CD14-positive monocyte (primary cell): Measurements from ENCODE around the gene GLS. TPM values are rescaled to one million over a fixed set of nuclear protein-coding genes. Genes with fewer than 3 reads are reported as not detected.

Experiments
- DNase-seq, 3 donors: peaks; one replicate each; pipeline ENCODE4 v3.0.0-alpha.2; 2011 to 2022
- H2AFZ ChIP-seq: 2 replicates; pipeline ENCODE4 v1.6.0; 2012; ENCODE audit warnings: mild to moderate bottlenecking, low read depth, low read length, inconsistent platforms; ENCODE audit not compliant: insufficient read depth, poor library complexity, severe bottlenecking
- H3K27ac ChIP-seq, 2 donors: 1 replicate in 1 of 2; 2 replicates in 1 of 2; pipeline ENCODE4 v1.5.1; 2012 to 2013; ENCODE audit warnings: low read length in 2 of 2, control low read depth in 1 of 2, inconsistent platforms in 1 of 2, low read depth in 1 of 2, mild to moderate bottlenecking in 1 of 2
- H3K27me3 ChIP-seq, 2 donors: one replicate each; pipeline versions ENCODE4 v1.6.0 to v1.6.1; 2011 to 2013; ENCODE audit warnings: low read length in 2 of 2; ENCODE audit not compliant: control insufficient read depth in 2 of 2, insufficient read depth in 2 of 2
- H3K36me3 ChIP-seq, 2 donors: replicated peaks in 1 of 2; 1 replicate in 1 of 2; 2 replicates in 1 of 2; pipeline versions ENCODE4 v1.5.1 to v1.6.1; 2012 to 2013; ENCODE audit warnings: low read length in 2 of 2, control low read depth in 1 of 2, inconsistent platforms in 1 of 2, mild to moderate bottlenecking in 1 of 2; ENCODE audit not compliant: insufficient read depth in 2 of 2, control insufficient read depth in 1 of 2
- H3K4me1 ChIP-seq, 2 donors: 1 replicate in 1 of 2; 2 replicates in 1 of 2; pipeline versions ENCODE4 v1.5.1 to v1.6.1; 2012 to 2013; ENCODE audit warnings: low read length in 2 of 2, control low read depth in 1 of 2, inconsistent platforms in 1 of 2, mild to moderate bottlenecking in 1 of 2, moderate library complexity in 1 of 2; ENCODE audit not compliant: insufficient read depth in 2 of 2, control insufficient read depth in 1 of 2
- H3K4me2 ChIP-seq: replicated peaks from 2 replicates; pipeline ENCODE3; 2012; ENCODE audit warnings: low read length, moderate library complexity, mild to moderate bottlenecking; ENCODE audit not compliant: poor library complexity, severe bottlenecking; ENCODE audit errors: extremely low read depth
- H3K4me3 ChIP-seq, 3 experiments: fragments of 200-600 bp in 1 of 3; sonication (generic) in 1 of 3; replicated peaks in 1 of 3; 1 replicate in 2 of 3; 2 replicates in 1 of 3; pipeline ENCODE4 v1.5.1; 2011 to 2013; ENCODE audit warnings: low read length in 3 of 3, mild to moderate bottlenecking in 3 of 3, control low read depth in 2 of 3, low read depth in 2 of 3, inconsistent platforms in 1 of 3, moderate library complexity in 1 of 3
- H3K79me2 ChIP-seq: 2 replicates; pipeline ENCODE4 v1.6.0; 2012; ENCODE audit warnings: mild to moderate bottlenecking, control low read depth, inconsistent platforms, low read length, moderate library complexity; ENCODE audit not compliant: insufficient read depth
- H3K9ac ChIP-seq: 2 replicates; pipeline ENCODE4 v1.6.0; 2017; ENCODE audit warnings: low read length, mild to moderate bottlenecking; ENCODE audit not compliant: insufficient read depth, poor library complexity, severe bottlenecking
- H3K9me3 ChIP-seq, 2 donors: replicated peaks in 1 of 2; 1 replicate in 1 of 2; 2 replicates in 1 of 2; pipeline versions ENCODE4 v1.5.1 to v1.6.1; 2012 to 2013; ENCODE audit warnings: low read length in 2 of 2, control low read depth in 1 of 2; ENCODE audit not compliant: control insufficient read depth in 1 of 2, insufficient read depth in 1 of 2
- H4K20me1 ChIP-seq: 2 replicates; pipeline ENCODE4 v1.6.0; 2012; ENCODE audit warnings: mild to moderate bottlenecking, low read length, control low read depth, moderate library complexity; ENCODE audit not compliant: insufficient read depth
- H3K27ac Mint-ChIP-seq, 7 donors: one replicate each; pipeline ENCODE4 v1.8.0; 2020; ENCODE audit warnings: mild to moderate bottlenecking in 7 of 7, mixed read lengths in 7 of 7, moderate library complexity in 6 of 7, inconsistent platforms in 2 of 7
- H3K27me3 Mint-ChIP-seq, 3 donors: one replicate each; pipeline ENCODE4 v1.8.0; 2021 to 2022; ENCODE audit warnings: low read depth in 3 of 3, mild to moderate bottlenecking in 3 of 3, mixed read lengths in 3 of 3, moderate library complexity in 3 of 3, inconsistent platforms in 1 of 3
- H3K36me3 Mint-ChIP-seq, 2 donors: one replicate each; pipeline ENCODE4 v1.8.0; 2020; ENCODE audit warnings: mixed read lengths in 2 of 2, inconsistent platforms in 1 of 2, mild to moderate bottlenecking in 1 of 2
- H3K4me1 Mint-ChIP-seq: one replicate; pipeline ENCODE4 v1.8.0; 2020; ENCODE audit warnings: mild to moderate bottlenecking, mixed read lengths
- H3K4me3 Mint-ChIP-seq, 2 donors: one replicate each; pipeline ENCODE4 v1.8.0; 2020; ENCODE audit warnings: mild to moderate bottlenecking in 2 of 2, mixed read lengths in 2 of 2, moderate library complexity in 1 of 2
- H3K9me3 Mint-ChIP-seq, 7 donors: one replicate each; pipeline ENCODE4 v1.8.0; 2020 to 2022; ENCODE audit warnings: mixed read lengths in 7 of 7, mild to moderate bottlenecking in 6 of 7, moderate library complexity in 6 of 7, inconsistent platforms in 2 of 7
- CTCF ChIP-seq: fragments of 200-600 bp; IDR thresholded peaks from one replicate; pipeline ENCODE4 v1.8.0; 2022; ENCODE audit warnings: antibody characterized with exemption, mild to moderate bottlenecking
- WGBS: methylation state at CpG from one replicate; pipeline ENCODE4 v1.1.5; 2013; ENCODE audit warnings: missing lambda C conversion rate; ENCODE audit not compliant: insufficient coverage; 5-methylcytosine and 5-hydroxymethylcytosine counted together
- intact Hi-C, 2 donors: fragments of 100-400 bp; cut with micrococcal nuclease; formaldehyde crosslinking; loops; one replicate each; pipeline versions ENCODE4 v1.15.0 to v1.15.1; 2023
- polyA plus RNA-seq, 3 donors: library from polyadenylated mRNA; depleted of rRNA in 1 of 3; unstranded in 2 of 3; stranded (reverse) in 1 of 3; fragments of 300-500 nt in 2 of 3; fragments of >200 nt in 1 of 3; fragmentation: Illumina TruSeq in 2 of 3; gene quantifications; 1 replicate in 2 of 3; 2 replicates in 1 of 3; pipeline ENCODE4 v1.2.3, GENCODE V29; 2012 to 2021

The GLS gene
- polyA plus RNA-seq, 3 donors, result 6.0 to 29.5 (median 9.0) TPM

- Mint-ChIP-seq H3K4me3 (no peak overlapping the region), H3K4me1 (peaks cover 3% of the 10 kb centered on the region), H3K9me3 (no peaks in the 10 kb centered on the region), H3K27ac (no peak overlapping the region), H3K27me3 (no peaks in the 10 kb centered on the region), H3K36me3 (peaks cover 4% of the 10 kb centered on the region in 2 donors)
- no peak for DNase-seq
- intact Hi-C loops, result no loop called here
- H3K79me2 ChIP-seq, result no peaks in the 10 kb centered on the region
- no peak overlapping the region for H3K4me2 ChIP-seq
- H4K20me1 ChIP-seq, result no peaks in the 10 kb centered on the region
- H3K27me3 ChIP-seq, result no peaks in the 10 kb centered on the region
- no peak overlapping the region for H3K27ac ChIP-seq
- TF ChIP-seq CTCF, result no peak
- no peak overlapping the region for H3K4me3 ChIP-seq
- H2AFZ ChIP-seq, result no peak overlapping the region
- H3K36me3 ChIP-seq, result no peaks in the 10 kb centered on the region
- H3K9ac ChIP-seq, result no peak overlapping the region
- no peaks in the 10 kb centered on the region for H3K9me3 ChIP-seq
- H3K4me1 ChIP-seq, result no peaks in the 10 kb centered on the region
- 100% methylated on average over 1 of the region's 2 CpGs for WGBS
Observed at GRCh38 chr2:190941571-190941970, 61.0 kb downstream of the GLS start.

DNA sequence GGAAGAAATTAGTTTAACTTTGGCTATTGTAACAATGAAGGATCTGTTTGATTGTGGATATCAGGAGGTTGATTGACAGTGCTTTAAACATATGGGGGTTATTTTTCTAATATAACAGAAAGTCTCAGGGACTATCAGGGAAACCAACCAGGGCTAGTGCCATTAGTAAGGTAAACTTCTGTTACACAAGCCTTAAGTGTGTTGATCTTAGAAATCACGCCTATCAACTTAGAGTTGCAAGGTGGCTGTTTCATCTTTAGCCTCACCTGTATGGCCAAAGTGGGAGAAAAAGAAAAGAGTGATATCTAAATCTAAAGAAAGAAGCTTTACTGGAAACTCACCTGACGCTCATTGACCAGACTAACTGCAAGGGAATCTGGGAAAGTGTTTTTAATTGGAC, 62.1 kb downstream of the GLS start:
- Histone ChIP-seq H3K36me3 (no peaks in the 10 kb centered on the region), H3K27me3 (no peaks in the 10 kb centered on the region), H3K27ac (no peak overlapping the region), H3K9me3 (no peaks in the 10 kb centered on the region), H3K9ac (no peak overlapping the region), H3K79me2 (no peaks in the 10 kb centered on the region), H3K4me2 (no peak overlapping the region), H2AFZ (no peak overlapping the region), H3K4me1 (peaks cover 3 to 4% of the 10 kb centered on the region in 2 donors), H4K20me1 (no peaks in the 10 kb centered on the region), H3K4me3 (no peak overlapping the region)
- Mint-ChIP-seq H3K9me3 (no peaks in the 10 kb centered on the region), H3K36me3 (no peaks in the 10 kb centered on the region), H3K4me3 (no peak overlapping the region), H3K4me1 (peaks cover 8% of the 10 kb centered on the region), H3K27ac (no peak overlapping the region), H3K27me3 (no peaks in the 10 kb centered on the region)
- DNase-seq, result no peak
- intact Hi-C loops, result no loop called here
- TF ChIP-seq CTCF, result no peak
- no CpG with 5 or more reads among the region's 2 CpGs for WGBS
